Glomerular endothelial cell (primary cell): ENCODE data around the gene SSBP4. TPM values are rescaled to one million over a fixed set of nuclear protein-coding genes. Genes with fewer than 3 reads are reported as not detected.
A peak's percentile ranks its signal among the peaks of the same experiment; 100 is the strongest.
"Not testable (repeated sequence)": the region's sequence is repeated elsewhere in the genome, so short reads cannot be mapped to it uniquely, and the experiment has no call there.

Source experiments
- DNase-seq: peaks from one replicate; pipeline ENCODE4 v3.0.0-alpha.2; 2011; ENCODE audit warnings: low read depth, low spot score; ENCODE audit errors: extremely low read depth
- total RNA-seq: library from RNA; depleted of rRNA; stranded (reverse); fragments of >200 nt; gene quantifications from 2 replicates; pipeline ENCODE4 v1.2.3, GENCODE V29; 2015

The SSBP4 gene
- 180 and 184 TPM in 2 replicates for total RNA-seq

GRCh38 chr19:18419195-18419698 lies at the start of gene SSBP4:
Gene SSBP4, plus strand, starts transcription at chr19:18419398. Its CDS starts 251 bp downstream, at chr19:18419649.
- no peak for DNase-seq

GRCh38 chr19:18373407-18373891 lies 45.7 kb upstream of the SSBP4 start:
- no peak for DNase-seq

- DNase-seq = peak; percentile 80
Observed at GRCh38 chr19:18373892-18374629, 45.1 kb upstream of the SSBP4 start.

GRCh38 chr19:18377026-18377425 lies 42.2 kb upstream of the SSBP4 start:
- no peak for DNase-seq

DNA sequence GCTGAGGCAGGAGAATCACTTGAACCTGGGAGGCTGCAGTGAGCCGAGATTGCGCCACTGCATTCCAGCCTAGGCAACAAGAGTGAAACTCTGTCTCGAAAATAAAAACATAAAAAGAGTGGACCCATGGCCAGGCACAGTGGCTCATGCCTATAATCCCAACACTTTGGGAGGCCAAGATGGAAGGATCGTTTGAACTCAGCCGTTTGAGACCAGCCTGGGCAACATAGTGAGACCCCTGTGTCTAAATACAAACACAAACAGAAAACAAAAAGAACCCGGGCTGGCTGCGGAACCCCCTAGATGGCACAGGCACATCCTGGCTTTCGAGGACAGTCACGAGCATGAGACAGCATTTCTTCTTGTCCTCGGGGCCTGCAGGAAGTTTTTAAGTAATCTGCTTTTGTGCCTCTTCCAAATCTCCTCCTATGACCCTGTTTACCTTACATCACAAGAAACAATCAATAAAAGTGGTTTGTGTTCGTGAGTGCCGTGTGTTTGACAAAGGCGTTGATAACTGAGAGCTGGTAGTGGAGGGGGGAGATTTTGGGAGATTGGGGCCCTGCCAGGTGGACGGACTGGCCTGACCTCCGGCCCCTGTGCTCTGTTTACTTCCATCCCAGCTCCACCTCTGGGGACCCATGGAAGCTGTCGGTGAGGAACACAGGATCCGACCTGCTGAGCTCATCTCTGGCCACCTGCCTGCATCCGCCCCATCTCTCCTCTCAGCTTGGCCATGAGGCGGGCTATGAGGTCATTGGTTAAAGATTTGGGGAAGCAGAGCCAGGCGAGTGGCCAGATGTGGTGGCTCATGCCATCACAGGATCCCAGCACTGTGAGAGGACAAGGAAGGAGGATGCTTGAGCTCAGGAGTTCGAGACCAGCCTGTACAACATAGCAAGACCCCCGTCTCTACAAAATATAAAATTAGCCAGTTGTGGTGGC lies 39.1 kb upstream of the SSBP4 start:
- no peak for DNase-seq

DNA sequence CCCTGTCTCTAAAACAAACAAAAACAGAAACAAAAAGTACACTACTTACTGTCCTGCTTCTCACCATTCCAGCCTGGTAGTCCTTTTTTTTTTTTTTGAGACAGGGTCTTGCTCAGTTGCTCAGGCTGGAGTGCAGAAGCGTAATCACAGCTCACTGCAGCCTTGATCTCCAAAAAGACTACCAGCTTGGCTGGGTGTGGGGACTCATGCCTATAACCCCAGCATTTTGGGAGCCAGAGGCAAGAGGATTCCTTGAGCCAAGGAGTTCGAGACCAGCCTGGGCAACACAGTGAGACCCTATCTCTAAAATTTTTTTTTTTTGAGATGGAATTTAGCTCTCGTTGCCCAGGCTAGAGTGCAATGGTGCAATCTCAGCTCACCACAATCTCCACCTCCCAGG lies 38.4 kb upstream of the SSBP4 start:
- DNase-seq = no peak

DNA sequence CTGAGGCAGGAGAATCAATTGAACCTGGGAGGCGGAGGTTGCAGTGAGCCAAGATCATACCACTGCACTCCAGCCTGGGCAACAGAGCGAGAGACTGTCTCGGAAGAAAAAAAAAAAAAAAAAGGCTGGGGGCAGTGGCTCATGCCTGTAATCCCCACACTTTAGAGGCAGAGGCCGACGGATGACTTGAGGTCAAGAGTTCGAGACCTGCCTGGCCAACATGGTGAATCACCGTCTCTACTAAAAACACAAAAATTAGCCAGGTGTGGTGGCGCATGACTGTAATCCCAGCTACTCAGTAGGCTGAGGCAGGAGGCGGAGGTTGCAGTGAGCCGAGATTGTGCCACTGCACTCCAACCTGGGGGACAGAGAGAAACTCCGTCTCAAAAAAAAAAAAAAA lies 35.6 kb upstream of the SSBP4 start:
- DNase-seq = not testable (repeated sequence)

- DNase-seq = no peak
Observed at GRCh38 chr19:18384775-18385174, 34.4 kb upstream of the SSBP4 start.

GRCh38 chr19:18385359-18385674 lies 33.9 kb upstream of the SSBP4 start:
- no peak for DNase-seq

GRCh38 chr19:18385675-18386542 lies 33.3 kb upstream of the SSBP4 start, which contains the start of gene GDF15:
Gene GDF15, plus strand, starts transcription at chr19:18386158. Its CDS starts 32 bp downstream, at chr19:18386190.
- DNase-seq = no peak

DNA sequence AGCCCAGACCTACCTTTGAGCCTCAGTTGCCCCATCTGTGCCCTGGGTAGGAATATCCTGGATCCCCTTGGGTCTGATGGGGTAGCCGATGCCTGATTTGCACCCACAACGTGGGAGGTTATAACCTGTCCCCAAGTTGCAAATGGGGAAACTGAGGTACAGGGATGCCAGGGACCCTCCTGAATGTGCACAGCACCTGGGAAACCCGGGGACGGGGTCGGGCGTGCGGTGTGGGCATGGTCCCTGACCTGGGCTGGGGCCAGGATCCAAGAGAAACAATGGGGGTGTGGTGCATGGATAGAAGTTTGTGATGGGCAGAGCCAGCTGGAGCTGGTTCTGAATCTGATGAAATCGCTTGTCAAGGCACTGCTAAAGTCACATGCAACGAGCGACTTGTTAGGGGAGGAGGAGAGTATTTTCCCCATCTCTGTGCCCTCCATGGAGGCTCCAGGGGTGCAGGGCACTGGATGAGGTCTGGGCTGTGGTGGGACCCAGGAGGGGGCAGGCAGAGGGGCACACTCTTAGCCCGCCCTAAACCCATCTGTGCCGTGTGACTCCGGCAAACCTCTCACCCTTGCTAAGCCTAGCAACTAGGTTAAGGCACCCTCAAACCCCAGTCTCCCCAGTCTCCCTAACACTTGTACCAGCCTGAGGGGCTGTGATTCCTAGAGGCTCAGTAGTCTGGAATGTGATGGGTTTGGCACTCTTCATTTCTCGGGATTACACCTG lies 32.5 kb upstream of the SSBP4 start:
- DNase-seq = no peak

DNA sequence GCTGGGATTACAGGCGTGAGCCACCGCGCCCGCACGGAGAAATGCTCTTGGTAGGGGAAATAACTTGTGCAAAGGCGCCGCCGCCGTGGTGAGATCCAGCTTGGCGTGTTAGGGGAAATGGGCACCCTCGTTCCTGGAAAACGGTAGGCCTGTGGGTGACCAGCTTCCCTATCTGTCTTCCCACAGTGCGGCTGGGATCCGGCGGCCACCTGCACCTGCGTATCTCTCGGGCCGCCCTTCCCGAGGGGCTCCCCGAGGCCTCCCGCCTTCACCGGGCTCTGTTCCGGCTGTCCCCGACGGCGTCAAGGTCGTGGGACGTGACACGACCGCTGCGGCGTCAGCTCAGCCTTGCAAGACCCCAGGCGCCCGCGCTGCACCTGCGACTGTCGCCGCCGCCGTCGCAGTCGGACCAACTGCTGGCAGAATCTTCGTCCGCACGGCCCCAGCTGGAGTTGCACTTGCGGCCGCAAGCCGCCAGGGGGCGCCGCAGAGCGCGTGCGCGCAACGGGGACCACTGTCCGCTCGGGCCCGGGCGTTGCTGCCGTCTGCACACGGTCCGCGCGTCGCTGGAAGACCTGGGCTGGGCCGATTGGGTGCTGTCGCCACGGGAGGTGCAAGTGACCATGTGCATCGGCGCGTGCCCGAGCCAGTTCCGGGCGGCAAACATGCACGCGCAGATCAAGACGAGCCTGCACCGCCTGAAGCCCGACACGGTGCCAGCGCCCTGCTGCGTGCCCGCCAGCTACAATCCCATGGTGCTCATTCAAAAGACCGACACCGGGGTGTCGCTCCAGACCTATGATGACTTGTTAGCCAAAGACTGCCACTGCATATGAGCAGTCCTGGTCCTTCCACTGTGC lies 30.9 kb upstream of the SSBP4 start:
- DNase-seq = no peak

GRCh38 chr19:18388960-18389725 lies 30.1 kb upstream of the SSBP4 start:
- no peak for DNase-seq

DNA sequence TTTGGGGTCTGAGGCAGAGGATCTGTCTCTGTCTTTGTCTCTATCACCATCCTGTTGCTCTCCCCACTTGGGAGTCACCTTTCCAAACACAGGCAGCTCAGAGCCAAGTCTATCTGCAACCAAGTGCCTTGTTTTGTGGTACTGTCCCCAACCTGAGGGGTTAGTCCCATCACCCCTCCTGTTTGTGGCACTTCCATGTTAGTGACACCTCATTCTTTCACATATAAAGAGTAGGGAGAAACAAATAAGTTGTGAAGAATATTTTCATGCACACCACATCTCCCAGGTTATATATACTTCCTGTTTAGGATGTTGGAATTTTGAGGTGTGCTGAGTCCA lies 29.5 kb upstream of the SSBP4 start:
- no peak for DNase-seq

GRCh38 chr19:18390065-18390907 lies 28.9 kb upstream of the SSBP4 start:
- DNase-seq = no peak

GRCh38 chr19:18391509-18392075 lies 27.6 kb upstream of the SSBP4 start:
- no peak for DNase-seq

- DNase-seq = no peak
Observed at GRCh38 chr19:18392417-18392816, 26.8 kb upstream of the SSBP4 start.
